Thoracic aorta (tissue), 2 donors: ENCODE data around the gene ALDH3A2. TPM values are rescaled to one million over a fixed set of nuclear protein-coding genes. Genes with fewer than 3 reads are reported as not detected.

Experiments used
- ATAC-seq: fragments of 150-250 bp; one replicate; pipeline ENCODE4 v1.8.0; 2017; ENCODE audit warnings: low read depth; ENCODE audit not compliant: insufficient number of reproducible peaks, low FRiP score
- DNase-seq: peaks from one replicate; pipeline ENCODE4 v3.0.0-alpha.2; 2020; ENCODE audit warnings: low spot score
- H3K27ac ChIP-seq, 2 donors: fragments of 200-600 bp; sonication (generic); 1 replicate in 1 of 2; 2 replicates in 1 of 2; pipeline ENCODE4 v1.5.1; 2016; ENCODE audit warnings: mild to moderate bottlenecking in 2 of 2, moderate library complexity in 2 of 2
- H3K27me3 ChIP-seq: fragments of 200-600 bp; sonication (generic); replicated peaks from 2 replicates; pipeline ENCODE4 v1.6.0; 2016; ENCODE audit warnings: mild to moderate bottlenecking; ENCODE audit not compliant: insufficient read depth
- H3K36me3 ChIP-seq: fragments of 200-600 bp; sonication (generic); one replicate; pipeline ENCODE4 v1.5.1; 2016
- H3K4me1 ChIP-seq, 2 donors: fragments of 200-600 bp; sonication (generic); 1 replicate in 1 of 2; 2 replicates in 1 of 2; pipeline versions ENCODE4 v1.5.1 to v1.6.0; 2016; ENCODE audit warnings: low read depth in 2 of 2, mild to moderate bottlenecking in 1 of 2; ENCODE audit not compliant: control insufficient read depth in 1 of 2
- H3K4me3 ChIP-seq: fragments of 200-600 bp; sonication (generic); 2 replicates; pipeline ENCODE4 v1.5.1; 2016; ENCODE audit warnings: mild to moderate bottlenecking
- H3K9me3 ChIP-seq: fragments of 200-600 bp; sonication (generic); 2 replicates; pipeline ENCODE4 v1.5.1; 2016
- total RNA-seq, 2 donors: library from RNA; depleted of rRNA; stranded (reverse); fragments of >200 nt; gene quantifications; one replicate each; pipeline versions ENCODE4 v1.1.0 to v1.2.3, GENCODE V29; 2016
- TF ChIP-seq, protein P1 (sequence below): fragments of 200-600 bp; sonication (generic); IDR thresholded peaks from one replicate; pipeline ENCODE4 v1.5.1; 2019; ENCODE audit warnings: antibody characterized with exemption

ALDH3A2 gene
- total RNA-seq, 2 donors from 2014 or later, result 98.1 to 125 TPM

DNA sequence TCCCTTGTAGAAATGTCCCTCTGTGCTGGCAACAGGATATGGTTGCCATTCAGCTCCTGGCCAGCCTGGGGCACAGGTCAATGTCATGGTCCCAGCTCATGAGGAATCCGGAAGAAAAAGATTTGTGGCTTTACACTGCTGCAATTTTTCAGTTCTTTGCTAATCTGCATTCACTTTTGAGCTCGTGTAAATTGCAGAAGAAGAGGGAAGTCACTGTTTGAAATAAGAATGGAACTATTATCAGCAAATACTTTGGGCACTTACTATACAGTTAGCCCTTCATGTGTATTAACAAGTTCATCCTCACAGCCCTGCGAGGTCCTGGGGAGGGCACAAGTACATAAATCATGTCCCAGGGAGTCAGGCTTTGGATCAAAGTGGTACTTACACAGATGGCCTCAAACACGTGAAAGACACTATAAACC lies 53.7 kb downstream of the ALDH3A2 start:
- H3K9me3 ChIP-seq, result no peaks in the 10 kb centered on the region
- H3K27ac ChIP-seq, result no peak overlapping the region
- ATAC-seq, result no peak
- no peak for DNase-seq
- H3K4me1 ChIP-seq, result peaks cover 10 to 19% of the 10 kb centered on the region in 2 donors
- H3K27me3 ChIP-seq, result no peaks in the 10 kb centered on the region
- no peaks in the 10 kb centered on the region for H3K36me3 ChIP-seq
- no peak overlapping the region for H3K4me3 ChIP-seq
- TF ChIP-seq, protein P1, sequence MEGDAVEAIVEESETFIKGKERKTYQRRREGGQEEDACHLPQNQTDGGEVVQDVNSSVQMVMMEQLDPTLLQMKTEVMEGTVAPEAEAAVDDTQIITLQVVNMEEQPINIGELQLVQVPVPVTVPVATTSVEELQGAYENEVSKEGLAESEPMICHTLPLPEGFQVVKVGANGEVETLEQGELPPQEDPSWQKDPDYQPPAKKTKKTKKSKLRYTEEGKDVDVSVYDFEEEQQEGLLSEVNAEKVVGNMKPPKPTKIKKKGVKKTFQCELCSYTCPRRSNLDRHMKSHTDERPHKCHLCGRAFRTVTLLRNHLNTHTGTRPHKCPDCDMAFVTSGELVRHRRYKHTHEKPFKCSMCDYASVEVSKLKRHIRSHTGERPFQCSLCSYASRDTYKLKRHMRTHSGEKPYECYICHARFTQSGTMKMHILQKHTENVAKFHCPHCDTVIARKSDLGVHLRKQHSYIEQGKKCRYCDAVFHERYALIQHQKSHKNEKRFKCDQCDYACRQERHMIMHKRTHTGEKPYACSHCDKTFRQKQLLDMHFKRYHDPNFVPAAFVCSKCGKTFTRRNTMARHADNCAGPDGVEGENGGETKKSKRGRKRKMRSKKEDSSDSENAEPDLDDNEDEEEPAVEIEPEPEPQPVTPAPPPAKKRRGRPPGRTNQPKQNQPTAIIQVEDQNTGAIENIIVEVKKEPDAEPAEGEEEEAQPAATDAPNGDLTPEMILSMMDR, result no peak

- DNase-seq (no peak), ATAC-seq (no peak)
- Histone ChIP-seq H3K4me3 (no peak overlapping the region), H3K27me3 (no peaks in the 10 kb centered on the region), H3K4me1 (peaks cover 10 to 19% of the 10 kb centered on the region in 2 donors), H3K36me3 (no peaks in the 10 kb centered on the region), H3K9me3 (no peaks in the 10 kb centered on the region), H3K27ac (peak overlapping the region; percentile 49 to 69)
- TF ChIP-seq, protein P1, result no peak
Measured at GRCh38 chr17:19703106-19703827, 54.7 kb downstream of the ALDH3A2 start.

GRCh38 chr17:19703828-19704613 lies 55.5 kb downstream of the ALDH3A2 start:
- Histone ChIP-seq H3K36me3 (no peaks in the 10 kb centered on the region), H3K4me3 (no peak overlapping the region), H3K4me1 (peaks cover 10 to 19% of the 10 kb centered on the region in 2 donors), H3K27me3 (no peaks in the 10 kb centered on the region), H3K9me3 (no peaks in the 10 kb centered on the region), H3K27ac (peak overlapping the region; percentile 49 to 69)
- DNase-seq (no peak), ATAC-seq (no peak)
- TF ChIP-seq, protein P1, result no peak

DNA sequence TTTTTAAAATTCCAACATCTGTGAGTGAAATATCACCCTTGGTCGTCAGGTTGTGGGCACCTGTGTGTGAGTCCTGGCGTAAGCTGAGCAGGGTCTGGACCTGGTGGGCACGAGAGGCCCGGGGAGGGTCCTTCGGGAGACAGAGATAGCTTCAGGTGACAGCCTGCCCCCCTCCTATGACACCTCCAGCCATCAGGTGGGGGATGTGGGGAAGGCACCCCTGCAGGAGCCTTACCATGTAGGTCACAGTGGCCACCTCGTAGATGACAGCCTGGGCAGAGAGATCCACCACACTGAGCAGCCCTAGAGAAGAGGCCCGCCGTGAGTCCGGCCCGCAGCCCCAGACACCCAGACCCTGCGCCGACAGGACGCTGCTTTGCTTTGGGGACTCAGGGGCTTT lies 56.6 kb downstream of the ALDH3A2 start:
- H3K27me3 ChIP-seq, result no peaks in the 10 kb centered on the region
- H3K36me3 ChIP-seq, result no peaks in the 10 kb centered on the region
- H3K9me3 ChIP-seq, result no peaks in the 10 kb centered on the region
- ATAC-seq (no peak), DNase-seq (no peak)
- peaks cover 10 to 19% of the 10 kb centered on the region in 2 donors for H3K4me1 ChIP-seq
- no peak overlapping the region for H3K4me3 ChIP-seq
- H3K27ac ChIP-seq, result no peak overlapping the region
- TF ChIP-seq, protein P1, result no peak
